Fibroblast of skin of abdomen (primary cell): ENCODE measurements around the gene MYO1G.
A peak's percentile ranks its signal among the peaks of the same experiment; 100 is the strongest.
"Not testable (repeated sequence)": the region's sequence is repeated elsewhere in the genome, so short reads cannot be mapped to it uniquely, and the experiment has no call there.

Experiments used
- DNase-seq: peaks from one replicate; pipeline ENCODE4 v3.0.0-alpha.2; 2013

MYO1G gene

GRCh38 chr7:44935016-44935415 lies 43.8 kb downstream of the MYO1G start:
- no peak for DNase-seq

GRCh38 chr7:44934510-44934909 lies 44.3 kb downstream of the MYO1G start:
- DNase-seq, result not testable (repeated sequence)

GRCh38 chr7:44930921-44931320 lies 47.9 kb downstream of the MYO1G start:
- no peak for DNase-seq

- DNase-seq, result no peak
These were observed 56.5 kb downstream of the MYO1G start for GRCh38 chr7:44922351-44922694.

GRCh38 chr7:44921607-44922350 lies 57.0 kb downstream of the MYO1G start:
- DNase-seq, result peak; percentile 66

- no peak for DNase-seq
These were observed 58.7 kb downstream of the MYO1G start for GRCh38 chr7:44920119-44920518.

GRCh38 chr7:44918029-44918428 lies 60.8 kb downstream of the MYO1G start:
- DNase-seq, result no peak

GRCh38 chr7:44917465-44917864 lies 61.4 kb downstream of the MYO1G start:
- DNase-seq, result no peak

GRCh38 chr7:44914992-44915607 lies 63.7 kb downstream of the MYO1G start:
- no peak for DNase-seq

- no peak for DNase-seq
These were observed 66.0 kb downstream of the MYO1G start for GRCh38 chr7:44912775-44913347.
